HG03469 (cell line): Measurements from ENCODE around the gene ADGRA1.
"Not testable (repeated sequence)": the region's sequence is repeated elsewhere in the genome, so short reads cannot be mapped to it uniquely, and the experiment has no call there.

ENCODE experiments used
- ATAC-seq: cut with Tn5 transposase; IDR thresholded peaks from one replicate; pipeline ENCODE4 v1.9.1; 2021; ENCODE audit warnings: mild to moderate bottlenecking, moderate library complexity, moderate number of reproducible peaks; ENCODE audit not compliant: unreplicated experiment

ADGRA1 gene

DNA sequence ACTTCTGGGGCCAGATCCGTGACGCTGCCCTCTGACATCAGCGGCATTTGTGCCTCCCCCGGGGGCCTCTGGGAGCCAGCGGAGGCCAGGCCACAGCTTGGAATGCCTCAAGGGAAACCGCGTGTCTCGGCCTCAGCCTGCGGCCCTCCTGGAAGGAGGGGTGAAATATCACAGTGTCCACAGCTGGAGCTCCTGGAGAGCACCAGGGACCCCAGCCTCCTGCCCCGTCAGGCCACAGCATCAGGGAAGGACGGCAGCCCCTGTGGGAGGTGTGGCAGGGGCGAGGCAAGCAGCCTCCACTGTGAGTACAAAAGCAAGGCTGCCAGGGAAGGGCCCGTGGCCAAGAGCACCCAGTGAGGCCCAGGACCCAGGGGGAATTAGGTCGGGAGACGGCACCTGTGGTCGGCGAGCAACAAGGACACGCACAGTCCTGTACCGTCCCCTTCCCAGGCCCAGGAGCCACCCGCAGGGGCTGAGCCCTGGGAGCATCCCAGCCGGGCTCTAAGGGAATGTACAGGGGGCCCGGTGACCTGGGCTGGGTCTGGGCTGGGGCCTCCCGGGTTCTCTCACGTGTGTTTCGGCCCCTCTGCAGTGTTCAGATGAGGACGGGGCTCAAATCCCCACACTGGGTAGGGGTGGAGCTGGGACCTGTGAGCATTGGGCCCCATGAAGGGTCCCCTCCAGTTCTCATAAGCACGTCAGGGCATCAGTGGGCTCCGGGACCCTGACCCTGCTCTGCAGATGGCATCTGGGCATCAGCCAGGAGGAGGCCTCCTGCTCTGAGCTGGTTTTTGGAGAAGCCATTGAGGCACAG lies 53.6 kb downstream of the ADGRA1 start:
- ATAC-seq, result no peak

DNA sequence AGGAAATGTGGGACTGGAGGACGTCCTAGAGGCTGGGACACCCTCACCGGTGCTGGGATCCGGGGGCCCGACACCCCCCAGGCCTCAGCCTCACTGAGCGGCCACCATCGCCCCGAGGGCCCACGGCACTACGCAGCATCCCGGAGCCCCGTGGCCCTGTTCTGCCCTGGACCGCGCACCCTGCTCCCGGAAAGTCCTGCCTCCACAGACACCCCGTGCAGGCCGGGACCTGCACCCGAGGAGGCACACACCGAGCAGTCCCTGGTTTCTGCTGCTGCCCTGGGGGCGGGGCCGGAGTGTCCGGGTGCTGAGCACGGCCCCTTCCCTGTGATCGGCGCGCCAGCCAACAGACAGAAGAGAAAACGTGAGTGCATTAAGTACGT lies 54.2 kb downstream of the ADGRA1 start:
- no peak for ATAC-seq

DNA sequence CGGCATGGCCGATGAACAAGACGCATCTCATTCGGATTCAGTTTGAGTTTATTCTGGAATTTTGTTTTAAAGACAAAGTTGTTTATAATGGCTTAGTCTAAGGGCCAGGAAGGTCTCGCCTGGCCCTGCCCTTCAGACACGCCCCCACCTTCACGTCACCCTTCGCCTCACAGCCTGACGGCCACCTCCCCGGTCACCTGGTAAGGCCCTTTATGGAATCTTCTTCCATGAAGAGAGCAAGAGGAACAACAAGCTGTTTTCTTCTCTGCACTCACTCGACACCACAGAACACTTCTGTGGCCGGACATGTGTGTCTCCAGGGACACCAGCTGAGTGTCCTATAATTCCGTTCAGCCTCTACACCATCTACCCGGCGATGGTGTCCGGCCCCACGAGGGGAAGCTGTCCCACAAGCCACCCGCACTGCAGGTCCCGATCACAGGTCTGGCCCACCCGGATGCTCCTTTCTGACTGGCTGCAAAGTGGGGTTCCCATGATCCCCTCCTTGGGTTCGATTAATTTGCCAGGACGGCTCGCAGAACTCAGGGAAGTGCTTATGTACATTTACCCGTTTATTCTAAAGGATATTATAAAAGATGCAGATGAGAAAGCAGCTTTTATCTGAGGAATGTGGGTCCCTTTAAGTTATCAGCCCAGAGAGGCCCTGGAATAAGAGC lies 54.9 kb downstream of the ADGRA1 start:
- no peak for ATAC-seq

DNA sequence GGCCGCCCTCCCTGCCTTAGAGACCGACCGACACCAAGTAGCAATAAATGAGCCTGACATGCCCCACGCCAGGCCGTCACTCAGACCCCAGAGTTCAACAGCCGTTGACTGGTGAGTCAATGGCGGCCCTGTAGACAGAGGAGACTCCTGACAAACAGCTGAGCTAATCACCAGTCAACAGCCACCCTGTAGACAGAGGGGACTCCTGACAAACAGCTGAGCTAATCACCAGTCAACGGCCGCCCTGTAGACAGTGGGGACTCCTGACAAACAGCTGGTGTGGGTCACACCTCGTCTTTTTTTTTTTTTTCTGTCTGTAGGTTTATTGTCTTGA lies 55.4 kb downstream of the ADGRA1 start:
- ATAC-seq, result no peak

DNA sequence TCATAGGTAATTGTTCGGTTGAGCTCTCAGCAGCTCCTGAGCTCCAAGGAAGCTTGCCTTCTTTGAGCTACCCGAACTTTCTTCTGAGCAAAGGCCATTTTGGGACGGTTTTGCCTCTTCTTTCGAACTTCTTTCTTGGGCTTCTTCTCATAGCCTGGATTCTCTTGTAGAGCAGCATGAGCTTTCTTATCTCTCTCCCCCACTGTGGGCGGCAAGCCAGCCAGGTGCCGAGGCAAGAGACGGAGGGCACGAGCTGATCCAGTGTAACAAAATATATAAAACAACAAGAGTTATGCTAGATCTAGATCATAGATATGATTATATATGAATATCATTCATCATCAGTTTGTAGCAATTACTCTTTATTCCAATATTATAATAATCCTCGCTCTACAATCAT lies 55.8 kb downstream of the ADGRA1 start:
- ATAC-seq, result no peak

DNA sequence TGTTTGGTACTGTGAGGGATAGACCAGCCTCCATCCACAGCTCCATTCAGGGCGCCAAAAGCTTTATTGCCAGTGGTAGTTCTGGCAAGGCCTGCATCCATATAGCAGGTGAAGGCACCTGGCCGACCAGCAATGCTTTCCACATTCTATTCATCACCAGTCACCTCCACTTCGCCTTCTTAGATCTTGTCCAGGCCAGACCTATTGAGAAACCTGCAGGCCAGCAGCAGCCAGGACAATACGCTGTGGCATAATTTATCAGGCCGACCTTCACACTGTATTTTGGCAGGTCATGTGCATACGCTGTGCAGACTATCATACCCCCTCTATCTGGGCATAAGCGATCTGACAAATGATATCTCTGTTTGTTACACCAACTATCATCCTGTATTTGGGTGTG lies 57.0 kb downstream of the ADGRA1 start:
- ATAC-seq, result no peak

DNA sequence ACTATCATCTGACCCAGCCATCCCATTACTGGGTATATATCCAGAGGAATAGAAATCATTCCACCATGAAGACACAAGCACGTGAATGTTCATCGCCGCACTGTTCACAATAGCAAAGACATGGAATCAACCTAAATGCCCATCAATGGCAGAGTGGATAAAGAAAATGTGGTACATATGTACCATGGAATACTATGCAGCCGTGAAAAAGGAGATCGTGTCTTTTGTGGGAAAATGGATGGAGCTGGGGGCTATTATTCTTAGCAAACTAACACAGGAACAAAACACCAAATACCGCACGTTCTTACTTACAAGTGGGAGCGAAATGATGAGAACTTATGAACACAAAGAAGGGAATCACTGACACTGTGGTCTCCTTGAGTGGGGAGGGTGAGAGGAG lies 62.5 kb downstream of the ADGRA1 start:
- ATAC-seq, result no peak

DNA sequence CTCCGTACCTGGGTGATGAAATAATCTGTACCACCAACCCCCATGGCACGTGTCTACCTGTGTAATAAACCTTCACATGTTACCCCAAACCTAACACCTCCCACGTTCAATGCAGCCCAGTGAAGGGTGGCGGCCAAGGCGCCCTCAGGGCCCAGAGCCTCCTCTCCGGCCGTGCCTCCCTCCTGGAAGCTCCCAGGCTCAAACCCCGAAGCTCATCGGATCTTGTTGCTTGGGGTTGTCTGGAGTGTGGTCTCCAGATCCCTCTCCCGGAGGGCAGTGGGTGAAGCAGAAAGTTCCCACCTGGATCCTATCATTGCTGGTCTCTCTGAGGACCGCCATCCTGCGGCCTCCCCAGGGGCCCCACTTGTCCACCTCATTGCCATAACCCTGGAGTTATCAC lies 62.9 kb downstream of the ADGRA1 start:
- ATAC-seq, result no peak

DNA sequence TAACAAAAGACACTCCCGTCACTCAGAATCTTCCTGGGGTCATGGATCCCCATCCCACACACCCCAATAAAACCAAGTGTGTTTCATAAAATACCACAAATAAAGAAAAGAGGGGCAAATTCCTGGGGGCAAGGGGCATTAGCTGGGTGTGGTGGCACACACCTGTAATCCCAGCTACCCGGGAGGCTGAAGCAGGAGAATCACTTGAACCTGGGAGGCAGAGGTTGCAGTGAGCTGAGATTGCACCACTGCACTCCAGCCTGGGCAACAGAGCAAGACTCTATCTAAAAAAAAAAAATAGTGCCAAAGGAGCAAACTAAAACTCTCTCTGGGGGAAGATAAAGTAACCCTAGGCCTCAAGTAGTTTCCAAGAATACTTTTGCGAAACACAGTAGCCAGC lies 63.3 kb downstream of the ADGRA1 start:
- not testable (repeated sequence) for ATAC-seq

DNA sequence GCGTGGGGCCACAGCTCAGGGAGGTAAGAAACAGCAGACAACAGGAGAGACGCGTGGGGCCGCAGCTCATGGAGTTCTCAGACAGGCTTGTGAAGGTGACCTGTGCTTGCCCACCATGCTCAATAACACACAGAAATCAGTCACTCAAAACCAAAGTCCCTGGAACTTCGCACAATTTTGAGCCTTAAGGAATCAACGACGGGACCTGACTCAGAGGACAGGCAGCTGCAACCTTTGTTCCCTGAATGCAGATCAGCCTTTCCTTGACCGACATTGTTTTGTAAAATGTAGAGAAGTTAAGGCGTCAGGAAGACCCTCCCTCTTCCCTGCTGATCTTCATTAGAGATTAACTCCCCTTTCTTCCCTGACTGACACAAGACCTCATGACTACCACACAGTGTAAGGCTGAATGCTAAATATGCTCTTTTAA lies 63.8 kb downstream of the ADGRA1 start:
- no peak for ATAC-seq

DNA sequence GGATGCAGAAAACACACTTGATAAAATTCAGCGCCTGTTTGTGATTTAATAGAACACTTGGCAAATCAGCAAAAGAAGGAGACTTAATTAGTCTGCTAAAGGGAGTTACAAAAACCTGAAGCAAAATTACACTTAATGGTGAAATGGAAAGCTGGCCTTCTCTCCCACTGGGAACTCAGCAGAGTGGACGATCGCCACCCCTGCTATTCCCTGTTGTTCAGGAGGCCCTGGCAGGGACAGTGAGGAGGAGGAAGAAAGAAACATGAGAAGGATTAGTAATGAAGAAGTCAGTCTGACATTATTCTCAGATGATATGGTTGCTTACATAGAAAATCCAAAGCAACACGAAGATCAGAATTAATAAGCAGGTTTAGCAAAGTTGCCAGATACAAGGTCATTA lies 66.7 kb downstream of the ADGRA1 start:
- ATAC-seq, result no peak

DNA sequence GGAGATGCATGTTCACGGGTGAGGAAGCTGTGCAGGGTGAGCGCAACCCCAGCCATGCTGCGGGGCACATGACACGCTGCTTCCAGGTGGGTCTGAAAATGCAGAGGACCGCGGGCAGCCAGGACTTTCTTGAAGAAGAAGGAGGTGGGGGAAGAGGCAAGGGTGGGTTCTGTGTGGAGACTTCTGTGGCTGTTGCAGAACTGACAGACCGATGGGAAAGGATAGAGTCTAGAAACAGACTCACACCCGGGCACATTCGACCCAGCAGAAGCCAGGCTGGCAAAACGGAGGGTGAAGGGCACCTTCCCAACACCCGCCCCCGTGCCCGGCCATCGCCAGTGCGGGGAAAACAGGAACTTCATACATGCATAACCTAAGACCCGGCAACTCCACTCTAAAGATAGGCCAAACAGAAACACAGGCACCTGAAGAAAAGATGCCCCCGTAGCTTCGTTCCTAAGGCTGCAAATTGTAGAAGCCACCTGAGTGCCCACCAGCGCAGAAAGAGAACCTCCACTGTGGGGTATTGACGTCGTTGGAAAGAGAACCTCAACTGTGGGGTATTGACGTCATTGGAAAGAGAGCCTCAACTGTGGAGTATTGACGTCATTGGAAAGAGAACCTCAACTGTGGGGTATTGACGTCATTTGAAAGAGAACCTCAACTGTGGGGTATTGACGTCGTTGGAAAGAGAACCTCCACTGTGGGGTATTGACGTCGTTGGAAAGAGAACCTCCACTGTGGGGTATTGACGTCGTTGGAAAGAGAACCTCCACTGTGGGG lies 67.5 kb downstream of the ADGRA1 start:
- ATAC-seq, result no peak

DNA sequence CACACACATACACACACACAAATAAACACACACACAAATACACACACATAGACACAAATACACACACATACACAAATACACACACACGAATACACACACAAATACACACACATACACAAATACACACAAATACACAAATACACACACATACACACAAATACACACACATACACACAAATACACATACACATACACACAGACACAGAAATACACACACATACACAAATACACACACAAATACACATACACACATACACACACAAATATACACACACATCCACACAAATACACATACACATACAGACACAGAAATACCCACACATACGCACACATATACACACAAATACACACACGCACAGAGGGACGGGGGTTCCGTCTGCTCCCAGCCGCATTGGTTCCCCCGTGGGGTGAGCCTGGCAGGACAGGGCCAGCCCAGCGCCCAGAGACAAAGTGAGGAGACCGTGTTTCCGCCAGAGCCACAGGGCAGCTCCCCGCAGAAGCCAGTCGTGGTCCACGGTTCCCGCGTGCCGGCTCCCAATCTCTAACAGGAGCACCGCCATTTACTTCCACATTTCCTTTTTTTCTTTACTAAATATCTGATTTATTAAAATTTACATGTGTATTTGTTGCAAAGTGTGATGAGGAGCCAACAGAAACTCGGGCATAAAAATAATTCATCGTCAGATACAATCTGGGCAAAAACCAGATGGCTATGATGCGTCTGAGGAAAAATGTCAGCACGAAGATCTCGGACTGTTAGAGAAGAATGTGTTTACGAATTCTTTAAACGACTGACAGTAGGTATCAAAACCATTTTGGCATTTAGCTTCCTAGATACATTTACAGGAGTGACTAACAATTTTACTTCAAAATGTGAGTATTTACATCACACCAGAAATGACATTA lies 69.2 kb downstream of the ADGRA1 start:
- ATAC-seq, result no peak

DNA sequence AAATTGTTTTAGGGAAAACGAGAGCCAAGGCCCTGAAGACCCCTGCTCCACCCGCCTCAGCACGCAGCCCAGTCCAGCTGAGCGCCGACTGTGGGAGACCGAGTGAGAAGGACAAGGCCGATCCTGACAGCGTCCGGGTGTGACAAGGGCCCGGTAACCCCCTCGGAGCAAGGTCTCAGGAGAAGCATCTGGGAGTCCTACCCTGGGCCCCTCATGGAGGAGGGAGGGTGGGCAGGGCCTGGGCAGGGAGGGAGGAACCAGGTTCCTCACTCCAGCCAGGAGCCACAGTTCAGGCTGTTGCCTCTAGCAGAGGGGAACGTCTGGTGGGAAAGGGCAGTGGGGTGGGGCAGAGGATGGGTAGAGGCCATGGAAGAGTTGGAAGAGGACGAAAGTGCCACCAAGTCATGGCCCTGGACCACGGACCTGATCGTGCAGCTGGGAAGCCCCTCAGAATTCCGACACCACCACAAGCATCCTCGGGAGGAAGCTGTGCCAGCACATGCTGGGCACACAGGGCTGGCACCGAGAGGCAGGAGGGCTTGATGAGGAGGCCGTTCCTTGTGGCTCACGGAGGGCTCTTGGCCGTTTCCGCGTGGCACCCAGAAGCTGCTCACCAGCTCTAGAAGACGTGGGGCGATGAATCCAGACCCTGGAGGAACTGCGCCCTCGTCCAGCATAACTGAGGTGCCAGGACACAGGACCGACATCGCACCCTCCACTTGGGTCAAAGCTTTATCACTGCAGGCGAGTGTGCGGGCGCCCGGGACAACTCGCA lies 70.1 kb downstream of the ADGRA1 start:
- no peak for ATAC-seq

DNA sequence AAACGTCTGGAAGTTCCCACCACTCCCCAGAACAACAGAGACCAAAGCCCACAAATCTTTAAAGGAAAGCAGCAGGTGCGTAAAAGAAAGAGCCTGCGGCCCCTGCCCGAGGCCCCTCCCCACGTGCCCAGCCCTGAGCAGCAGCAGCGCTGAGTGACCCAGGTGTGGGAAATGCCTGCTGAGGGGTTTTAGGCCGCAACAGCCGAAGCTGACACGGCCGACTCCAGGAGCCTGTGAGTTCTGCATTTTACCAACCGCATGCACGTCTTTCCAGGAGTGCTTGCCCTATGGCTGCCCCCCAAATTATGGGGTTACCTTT lies 70.7 kb downstream of the ADGRA1 start:
- ATAC-seq, result no peak

DNA sequence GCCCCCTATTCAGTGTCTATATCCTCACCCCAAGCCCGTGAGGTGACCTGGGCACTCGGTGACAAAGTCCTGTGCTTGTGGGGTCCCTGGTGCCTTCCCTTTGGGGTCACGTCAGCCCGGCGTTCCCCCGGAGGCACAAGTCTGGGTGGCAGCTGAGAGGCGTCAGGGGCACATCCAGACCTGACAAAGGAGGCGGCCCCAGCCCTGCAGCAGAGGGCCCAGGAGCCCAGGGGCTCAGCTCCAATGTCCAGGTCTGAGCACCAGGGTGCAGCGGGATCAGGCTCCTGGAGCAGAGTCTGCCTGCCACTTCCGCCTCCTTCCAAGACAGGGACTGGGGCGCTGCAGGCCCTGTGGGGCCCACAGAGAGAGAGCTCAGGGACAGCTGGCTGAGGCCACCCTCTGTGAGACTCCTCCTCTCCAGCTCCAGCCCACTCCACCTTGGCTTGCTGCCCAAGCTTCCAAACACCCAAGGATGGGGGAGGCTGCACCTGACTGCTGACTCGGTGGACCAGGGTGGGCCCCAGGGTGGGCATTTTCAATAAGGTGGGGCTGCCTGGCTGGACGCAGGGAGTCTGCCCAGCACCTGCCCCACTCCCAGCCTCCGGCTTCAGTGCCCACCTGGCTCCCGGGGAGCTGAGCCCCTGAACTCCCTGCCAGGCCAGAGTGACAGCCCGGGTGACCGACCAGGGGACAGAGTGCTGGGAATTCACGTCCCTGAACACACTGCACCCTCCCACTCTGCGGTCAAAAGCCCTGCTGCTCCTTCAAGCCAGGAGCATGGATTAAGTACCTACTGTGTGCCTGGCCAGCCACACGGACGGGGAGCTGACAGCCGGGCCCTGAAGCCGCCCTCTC lies 71.3 kb downstream of the ADGRA1 start:
- ATAC-seq, result no peak

DNA sequence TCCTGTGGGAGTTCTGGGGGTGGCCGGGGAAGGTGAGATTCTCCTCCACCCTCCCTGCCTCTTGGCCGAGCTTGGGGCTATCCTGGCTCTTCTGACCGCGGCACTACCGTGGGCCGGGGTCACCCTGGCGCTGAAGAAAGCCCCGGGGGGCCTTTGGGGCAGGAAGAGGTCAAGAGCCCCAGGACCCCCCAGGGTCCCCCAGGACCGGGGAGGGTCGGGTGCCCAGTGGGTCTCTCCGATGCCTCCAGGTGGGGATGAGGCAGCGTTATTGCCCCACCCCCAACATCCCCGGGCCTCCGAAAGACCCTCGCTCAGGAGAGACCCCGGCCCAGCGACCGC lies 71.9 kb downstream of the ADGRA1 start:
- no peak for ATAC-seq

DNA sequence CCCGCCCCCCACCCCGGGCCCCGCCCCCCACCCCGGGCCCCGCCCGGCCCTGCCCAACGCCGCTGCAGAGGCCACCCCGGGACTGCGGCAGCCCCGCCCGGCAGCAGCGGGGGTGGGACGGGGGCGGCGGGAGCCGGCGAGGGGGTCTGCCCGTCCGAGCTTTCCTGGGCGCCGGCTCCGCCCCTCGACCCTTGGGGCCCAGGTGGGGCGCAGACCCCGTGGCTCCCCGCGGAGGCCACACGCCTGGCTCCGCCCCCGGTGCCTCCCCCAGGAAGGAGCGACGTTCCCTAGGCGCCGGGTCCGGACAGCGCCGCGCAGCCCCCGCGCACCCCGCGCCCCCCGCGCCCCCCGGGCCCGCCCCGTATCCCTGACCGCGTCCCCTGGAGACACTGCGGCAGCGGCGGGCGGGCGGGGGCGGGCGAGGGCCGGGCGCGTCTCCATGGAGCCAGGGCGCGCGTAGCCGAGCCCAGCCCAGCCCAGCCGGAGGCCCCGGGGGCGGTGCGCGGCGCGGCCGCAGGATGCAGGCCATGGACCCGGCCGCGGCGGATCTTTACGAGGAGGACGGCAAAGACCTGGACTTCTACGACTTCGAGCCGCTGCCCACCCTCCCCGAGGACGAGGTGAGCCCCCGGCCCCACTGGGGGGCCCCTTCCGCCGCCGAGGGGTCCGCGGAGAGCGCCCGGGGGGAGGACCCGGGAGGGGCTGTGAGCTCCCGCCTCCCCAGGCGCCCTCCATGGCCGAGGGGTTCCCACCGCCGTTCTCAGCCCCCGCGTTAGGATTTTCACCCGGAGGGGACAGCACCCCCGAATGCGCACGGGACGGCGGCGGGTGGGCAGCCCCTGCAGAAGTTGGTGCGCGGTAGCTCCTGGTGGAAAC lies 72.5 kb downstream of the ADGRA1 start, which contains the start of gene KNDC1:
Gene KNDC1 (plus strand): TSS at position 270 of the 876 bp plus-strand sequence. CDS start 249 bp downstream, at position 519.
- ATAC-seq, result no peak
